Globus pallidus (tissue), 1 donor: ENCODE data around the gene CEP89.
"Not testable (repeated sequence)": the region's sequence is repeated elsewhere in the genome, so short reads cannot be mapped to it uniquely, and the experiment has no call there.

ENCODE experiments used
- DNase-seq: peaks from one replicate; pipeline ENCODE4 v3.0.0-alpha.2; 2015; ENCODE audit warnings: low spot score

The CEP89 gene

DNA sequence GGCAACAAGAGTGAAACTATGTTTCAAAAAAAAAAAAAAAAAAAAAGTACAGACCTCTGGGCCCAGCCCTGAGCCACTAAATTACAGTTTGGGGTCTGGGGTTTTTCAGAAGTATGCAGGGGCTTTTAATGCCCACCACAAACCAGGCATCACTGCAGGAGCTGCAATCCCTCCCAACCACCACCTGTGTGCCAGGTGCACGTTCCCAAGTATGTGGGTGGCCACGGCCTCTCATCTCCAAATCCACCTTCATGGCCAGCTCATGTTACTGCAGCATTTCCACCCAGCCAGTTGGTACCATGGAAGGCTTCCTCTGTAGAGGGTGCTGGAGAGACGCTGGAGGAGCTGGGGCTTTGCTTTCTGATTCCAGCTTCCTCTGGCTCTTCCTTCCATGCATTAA, 26.5 kb downstream of the CEP89 start:
- no peak for DNase-seq

DNA sequence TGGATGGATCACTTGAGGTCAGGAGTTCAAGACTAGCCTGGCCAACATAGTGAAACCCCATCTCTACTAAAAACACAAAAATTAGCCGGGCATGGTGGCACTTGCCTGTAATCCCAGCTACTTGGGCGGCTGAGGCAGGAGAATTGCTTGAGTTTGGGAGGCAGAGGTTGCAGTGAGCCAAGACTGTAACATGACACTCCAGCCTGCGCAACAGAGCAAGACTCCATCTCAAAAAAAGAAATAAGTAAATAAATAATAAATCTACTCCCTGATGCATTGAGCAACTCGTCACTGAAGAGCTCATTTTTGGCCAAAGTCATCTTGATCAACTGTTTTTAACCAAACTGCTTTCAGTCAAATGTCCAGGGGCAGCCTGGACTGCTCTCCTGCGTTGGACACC, 30.5 kb downstream of the CEP89 start:
- not testable (repeated sequence) for DNase-seq

DNA sequence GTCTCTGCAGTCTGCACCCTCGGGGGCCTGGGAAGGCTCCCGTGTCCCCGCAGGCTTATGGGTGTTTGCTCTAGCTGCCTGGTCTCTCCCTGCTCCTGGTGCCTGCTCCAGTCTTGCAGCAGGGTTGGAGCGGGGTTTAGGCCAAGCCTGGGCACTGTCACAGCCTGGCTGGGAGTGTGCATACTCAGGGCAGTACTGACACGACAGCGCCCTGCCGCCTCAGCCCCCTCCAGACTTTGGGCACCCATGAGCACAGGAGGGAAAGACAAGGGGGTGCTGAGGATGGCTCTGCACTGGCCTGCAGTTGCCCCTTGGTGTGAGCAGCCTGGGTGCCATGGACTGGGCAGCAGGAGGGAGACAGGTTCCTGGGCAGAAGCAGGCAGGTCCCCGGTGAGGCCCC, 35.7 kb downstream of the CEP89 start:
- DNase-seq = no peak

DNA sequence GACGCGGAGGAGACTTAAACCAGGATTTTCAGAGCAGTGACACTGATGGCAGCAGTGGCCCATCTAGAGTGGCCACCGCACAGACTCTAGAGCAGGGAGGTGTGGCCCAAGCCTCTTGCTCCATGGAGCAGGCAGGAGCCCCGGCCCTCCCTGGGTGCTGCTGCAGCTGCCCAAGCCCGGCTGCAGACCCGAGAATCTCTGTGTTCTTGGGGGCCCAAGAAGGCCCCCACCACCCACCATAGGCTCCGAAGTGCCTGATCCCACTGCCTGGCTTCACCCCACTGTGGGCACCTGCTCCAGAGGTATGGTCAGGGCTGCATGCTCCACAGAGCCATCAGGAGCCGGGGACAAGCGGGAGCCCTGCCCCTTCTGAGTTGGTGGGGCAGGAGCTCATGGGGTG, 36.1 kb downstream of the CEP89 start:
- no peak for DNase-seq

DNA sequence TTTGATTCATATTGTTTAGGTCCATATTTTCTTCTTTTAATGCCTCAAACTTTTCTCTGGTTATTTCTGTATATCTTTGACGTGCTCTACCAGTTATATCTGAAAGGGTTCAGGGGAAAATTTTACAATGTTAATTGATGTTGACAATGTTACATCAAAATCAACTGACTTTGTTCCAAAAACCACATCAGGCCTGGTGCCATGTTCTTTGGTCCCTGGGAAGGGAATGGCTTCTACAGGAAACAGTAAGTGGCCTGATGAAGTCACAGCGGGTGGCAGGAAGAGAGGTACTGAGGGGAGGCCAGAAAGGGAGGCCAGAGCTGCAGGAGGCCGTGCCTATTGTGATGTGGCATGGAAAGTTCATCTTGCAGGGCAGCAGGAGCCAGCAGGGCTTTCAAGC, 38.2 kb downstream of the CEP89 start:
- no peak for DNase-seq

DNA sequence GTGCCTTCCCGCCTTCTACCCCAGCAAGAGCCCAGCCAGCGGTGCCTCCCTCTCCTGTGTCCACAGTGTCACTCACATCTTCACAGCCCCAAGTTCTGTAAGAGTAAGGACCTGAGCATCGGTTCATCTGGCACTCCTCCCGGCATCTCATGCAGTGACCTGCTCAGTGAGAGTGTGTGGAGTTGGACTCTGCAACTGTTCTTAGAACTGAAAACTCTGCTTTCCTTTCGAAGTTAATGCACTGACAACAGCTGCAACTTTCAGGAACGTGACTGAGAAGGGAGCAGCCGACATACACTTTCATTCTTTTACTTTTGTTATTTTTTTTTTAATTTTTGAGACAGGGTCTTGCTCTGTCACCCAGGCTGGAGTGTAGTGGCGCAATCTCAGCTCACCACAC, 41.2 kb downstream of the CEP89 start:
- DNase-seq = no peak

DNA sequence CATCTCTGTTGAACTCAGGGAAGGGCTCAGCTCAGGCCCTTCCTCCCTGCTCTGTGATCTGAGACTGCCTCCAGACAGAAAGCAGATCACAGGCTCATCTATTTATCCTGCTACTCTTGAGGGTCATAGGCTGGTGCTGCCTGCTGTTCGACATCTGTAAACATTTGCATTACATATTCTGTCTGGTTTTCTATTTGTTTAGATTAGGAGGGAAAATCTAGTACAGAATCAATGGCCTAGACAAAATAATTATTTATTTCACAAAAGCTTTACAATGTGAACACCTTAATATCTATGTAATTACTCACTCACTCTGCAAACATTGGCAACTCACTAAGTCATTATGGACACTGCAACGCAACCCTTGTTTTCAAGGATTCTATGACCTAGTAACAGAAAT, 43.0 kb downstream of the CEP89 start:
- DNase-seq = no peak

DNA sequence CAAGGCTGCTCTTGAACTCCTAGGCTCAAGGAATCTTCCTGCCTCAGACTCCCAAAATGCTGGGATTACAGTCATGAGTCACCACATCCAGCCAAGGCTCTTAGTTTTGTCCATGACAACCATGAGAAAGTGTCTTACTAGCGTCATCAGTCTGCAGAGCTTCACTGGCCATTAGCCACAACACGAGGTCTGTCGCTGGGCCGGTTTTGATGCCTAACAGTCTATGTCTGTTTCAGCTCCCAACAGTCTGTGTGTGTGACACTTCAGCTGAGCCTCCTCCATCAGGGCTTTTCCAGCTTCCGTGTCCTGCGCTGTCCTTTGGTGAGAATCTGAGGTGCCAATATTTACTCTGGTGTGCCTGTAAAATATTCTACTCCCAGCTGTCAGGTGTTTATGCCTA, 47.6 kb downstream of the CEP89 start:
- DNase-seq = no peak

DNA sequence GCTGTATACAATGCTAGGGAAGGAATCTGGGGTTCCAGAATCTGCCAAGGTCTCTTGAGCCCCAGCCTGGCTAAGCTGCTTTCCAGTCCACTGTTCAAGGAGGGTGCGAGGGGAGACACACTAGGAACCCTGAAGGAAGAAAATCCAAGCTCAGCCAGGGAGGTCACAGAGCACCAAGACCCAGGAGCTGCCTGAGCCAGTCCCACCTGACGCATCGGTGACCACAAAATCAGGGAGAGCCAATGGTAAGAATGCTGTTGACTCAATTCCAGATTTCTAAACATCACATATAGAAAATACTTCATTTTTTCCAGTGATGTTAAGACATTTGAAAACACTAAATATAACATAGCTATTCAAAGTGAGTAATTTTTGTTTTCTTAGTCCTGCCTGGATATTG, 50.1 kb downstream of the CEP89 start:
- no peak for DNase-seq

DNA sequence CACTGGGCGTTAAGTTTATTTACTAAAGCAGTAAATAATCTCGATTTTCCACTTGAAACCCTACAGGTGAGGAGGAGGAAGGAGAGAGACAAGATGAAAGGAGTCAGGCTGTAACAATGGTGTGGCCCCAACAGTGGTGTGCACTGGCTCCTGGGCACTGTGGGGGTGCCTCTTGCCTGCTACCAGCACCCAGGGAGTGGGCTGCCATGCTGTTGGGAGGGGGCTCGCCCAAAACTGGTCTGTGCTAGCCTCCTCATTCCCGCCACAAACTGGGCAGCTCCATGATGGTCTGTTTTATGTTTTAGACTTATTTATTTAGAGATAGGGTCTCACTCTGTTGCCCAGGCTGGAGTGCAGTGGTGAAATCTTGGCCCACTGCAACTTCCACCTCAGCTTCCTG, 52.4 kb downstream of the CEP89 start:
- DNase-seq = no peak

DNA sequence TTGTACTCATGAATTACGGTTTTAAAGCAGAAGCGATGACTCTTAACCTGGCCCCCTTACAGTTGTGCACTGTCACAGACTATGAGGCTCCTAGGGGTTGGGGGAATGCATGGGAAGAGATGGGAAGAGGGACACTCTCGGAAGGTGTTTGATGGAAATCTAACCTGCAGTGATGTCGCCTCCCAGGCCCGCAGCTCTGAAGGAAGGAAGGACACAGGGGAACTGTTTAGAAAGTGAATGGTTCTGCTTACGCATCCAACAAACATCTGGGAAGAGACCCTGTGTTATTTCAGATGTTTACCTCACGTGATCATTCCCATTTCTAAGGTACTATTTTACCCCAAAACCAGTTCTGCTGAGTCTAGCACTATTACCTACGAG, 54.2 kb downstream of the CEP89 start:
- no peak for DNase-seq

DNA sequence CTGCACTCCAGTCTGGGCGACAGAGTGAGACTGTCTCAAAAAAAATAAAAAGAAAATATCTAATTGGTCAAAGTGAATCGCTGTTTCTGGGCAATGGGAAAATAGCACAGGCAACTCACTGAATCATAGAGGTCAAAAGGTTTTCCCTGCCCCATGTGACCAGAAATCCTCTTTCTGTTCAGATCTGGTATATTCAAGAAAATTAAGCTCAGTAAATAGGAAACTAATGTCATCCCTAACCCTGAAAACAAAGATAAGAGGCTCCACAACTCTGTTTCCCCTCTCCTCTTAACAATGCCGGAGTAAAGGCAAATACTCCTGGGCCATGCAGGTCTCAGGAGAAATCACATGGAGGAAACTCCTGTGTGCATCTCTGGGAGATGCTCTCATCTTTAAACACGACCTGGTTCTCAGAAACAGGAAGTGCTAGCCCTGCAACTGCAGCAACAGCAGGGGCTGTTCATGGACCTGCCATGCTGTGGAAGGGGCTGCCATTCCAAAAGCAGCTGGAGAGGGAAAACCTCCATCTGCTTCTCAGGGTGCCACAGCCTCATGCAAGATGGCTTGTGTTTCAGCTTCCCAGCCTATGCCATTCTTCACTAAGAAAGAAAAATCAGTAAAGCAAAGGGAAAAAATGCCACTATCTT, 54.7 kb downstream of the CEP89 start:
- DNase-seq = no peak

DNA sequence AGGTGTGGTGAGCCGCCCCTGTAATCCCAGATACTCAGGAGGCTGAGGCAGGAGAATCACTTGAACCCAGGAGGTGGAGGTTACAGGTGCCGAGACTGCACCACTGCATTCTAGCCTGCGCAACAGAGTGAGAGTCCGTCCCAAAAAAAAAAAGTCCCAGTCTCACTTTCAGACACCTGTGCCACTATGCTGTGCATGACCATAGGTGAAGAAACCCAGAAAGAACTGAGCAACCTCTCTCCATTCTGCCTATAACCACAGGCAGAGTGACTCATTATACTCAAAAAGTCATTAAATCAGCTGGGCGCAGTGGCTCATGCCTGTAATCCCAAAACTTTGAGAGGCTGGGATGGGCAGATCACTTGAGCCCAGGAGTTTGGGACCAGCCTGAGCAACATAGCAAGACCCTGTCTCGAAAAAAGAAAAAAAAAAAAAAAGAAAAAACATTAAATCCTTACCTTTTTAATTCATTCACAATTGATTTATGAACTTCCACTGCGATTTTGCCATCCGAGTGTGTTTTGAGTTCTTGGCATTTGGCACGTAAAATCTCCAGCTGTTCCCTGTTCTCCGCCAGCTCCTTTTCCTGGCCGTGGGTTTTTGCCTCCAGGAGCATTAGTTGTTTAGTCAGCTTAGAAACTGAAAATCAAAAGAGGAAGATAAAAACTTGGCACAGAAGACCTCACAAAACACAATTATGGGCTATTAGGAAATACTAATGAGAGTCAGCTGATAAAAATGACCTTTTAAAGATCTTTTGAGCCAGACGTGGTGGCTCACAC, 56.7 kb downstream of the CEP89 start:
- DNase-seq = no peak

DNA sequence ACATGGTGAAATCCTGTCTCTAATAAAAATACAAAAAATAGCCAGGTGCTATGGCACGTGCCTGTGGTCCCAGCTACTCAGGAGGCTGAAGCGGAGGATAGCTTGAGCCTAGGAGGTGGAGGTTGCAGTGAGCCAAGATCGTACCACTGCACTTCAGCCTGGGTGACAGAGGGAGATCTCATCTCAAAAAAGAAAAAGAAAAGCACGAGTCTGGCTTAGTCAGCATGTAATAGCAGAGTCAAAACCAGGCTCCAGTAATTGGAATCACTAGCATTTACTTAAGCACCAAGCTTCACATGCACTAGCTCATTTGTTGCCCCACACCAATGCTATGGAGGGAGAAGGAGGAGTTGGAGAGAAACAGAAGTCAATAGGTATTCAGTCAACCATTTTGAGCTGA, 60.3 kb downstream of the CEP89 start:
- DNase-seq = no peak

DNA sequence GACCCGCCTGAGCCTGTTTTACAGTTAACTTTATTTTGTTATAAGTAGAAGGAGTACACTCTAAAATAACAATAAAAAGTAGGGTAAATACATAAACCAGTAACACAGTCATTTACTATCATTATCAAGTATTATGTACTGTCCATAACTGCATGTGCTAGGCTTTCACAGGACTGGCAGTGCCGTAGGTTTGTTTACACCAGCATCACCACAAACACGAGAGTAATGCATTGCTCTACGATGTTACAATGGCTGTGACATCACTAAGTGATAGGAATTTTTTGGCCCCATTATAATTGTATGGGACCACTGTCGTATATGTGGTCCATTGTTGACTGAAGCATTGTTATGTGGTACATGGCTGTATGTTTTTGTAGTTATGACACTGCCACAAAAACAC, 60.9 kb downstream of the CEP89 start:
- no peak for DNase-seq

DNA sequence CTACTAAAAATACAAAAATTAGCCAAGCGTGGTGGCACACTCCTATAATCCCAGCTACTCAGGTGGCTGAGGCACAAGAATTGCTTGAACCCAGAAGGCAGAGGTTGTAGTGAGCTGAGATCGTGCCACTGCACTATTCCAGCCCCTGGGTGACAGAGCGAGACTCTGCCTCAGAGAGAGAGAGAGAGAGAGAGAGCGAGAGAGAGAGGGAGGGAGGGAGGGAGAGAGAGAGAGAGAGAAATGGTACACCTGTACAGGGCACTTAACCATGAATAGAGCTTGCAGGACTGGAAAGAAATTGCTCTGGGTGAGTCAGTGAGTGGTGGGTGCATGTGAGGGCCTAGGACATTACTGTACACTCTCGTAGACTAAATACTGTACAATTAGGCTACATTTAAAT, 61.7 kb downstream of the CEP89 start:
- DNase-seq = no peak

DNA sequence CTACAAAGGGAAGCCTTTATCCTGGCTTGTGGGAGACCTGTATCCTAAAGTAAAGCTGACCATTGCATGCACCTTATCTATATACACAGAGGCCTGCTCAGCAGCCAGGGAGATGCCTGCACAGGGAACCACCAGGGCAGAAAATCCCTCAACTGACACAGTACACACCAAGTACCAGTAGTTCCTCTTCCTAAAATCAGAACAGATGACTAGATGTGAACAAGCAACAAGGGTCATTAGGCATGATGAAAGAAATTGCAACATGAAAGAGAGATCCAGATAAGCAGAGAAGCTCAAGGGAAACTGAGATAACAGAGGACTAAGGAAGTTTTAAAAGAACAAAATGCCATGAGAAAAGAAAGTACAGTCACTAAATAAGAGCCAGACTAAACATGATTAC, 62.5 kb downstream of the CEP89 start:
- DNase-seq = no peak

DNA sequence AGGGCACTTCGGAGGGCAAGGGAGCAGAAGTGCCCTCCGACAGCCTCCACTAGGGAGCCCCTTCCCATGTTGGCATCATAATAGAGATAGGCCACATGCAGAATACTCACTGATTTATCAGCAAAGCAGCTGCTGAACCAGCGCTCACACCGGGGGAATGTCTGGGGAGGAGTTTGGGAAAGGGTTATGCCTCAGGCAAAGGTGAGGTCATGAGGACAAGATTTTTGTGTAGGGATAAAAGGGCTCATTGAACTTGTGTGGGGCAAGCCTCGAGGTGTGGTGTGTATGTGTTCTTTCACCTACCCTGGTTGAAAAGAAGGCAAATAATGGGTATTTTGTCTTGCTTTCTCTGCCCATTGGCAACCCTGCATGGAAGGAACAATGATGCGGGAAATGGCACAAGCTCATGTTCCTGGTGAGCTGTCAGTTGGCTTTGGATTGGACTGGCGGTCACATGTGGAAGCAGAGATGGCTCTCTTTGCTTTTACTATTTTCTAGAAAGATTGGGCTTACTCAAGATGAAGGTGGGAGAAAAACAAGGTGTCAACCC, 63.0 kb downstream of the CEP89 start:
- DNase-seq = no peak

DNA sequence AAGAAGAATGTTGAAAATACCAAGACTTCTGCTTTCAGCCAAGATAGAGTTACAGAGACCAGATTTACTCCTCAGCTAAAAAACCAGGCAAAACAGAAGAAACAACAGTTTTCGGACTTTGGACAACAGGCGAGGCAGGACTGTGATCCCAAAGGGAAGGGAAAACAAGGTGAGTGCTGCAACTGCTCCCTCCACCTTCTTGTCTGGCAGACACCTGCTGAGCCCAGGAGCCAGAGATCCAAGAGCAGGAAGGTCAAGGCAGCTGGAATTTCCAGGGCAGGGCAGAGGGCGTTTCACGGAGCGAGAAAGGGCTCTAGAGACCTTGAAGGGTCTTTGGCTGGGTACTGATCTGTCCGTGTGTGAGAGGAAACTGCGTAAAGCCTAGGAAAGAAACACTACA, 69.3 kb downstream of the CEP89 start:
- no peak for DNase-seq

DNA sequence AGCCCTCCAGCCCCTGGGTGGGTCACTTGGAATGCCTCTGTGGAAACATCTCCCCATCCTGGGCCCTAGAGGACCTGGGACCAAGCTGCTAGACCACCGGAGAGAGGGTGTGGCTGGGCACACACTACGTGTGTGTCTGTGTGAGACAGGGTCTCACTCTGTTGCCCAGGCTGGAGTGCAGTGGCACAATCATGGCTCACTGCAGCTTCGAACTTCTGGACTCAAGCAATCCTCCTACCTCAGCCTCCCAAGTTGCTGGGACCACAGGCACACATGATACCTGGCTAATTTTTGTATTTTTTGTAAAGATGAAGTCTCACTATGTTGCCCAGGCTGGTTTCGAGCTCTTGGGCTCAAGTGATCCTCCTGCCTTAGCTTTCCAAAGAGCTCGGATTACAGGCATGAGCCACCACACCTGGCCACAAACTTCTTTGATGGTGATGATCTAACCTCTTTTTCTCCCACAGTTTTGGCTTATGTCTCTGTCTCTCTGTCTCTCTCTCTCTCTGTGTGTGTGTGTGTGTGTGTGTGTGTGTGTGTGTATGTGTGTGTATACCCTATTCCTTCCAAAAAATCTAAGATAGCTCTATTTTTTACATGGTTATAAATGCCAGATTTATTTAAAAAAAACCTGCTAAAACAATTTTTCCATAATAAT, 70.1 kb downstream of the CEP89 start:
- DNase-seq = no peak

DNA sequence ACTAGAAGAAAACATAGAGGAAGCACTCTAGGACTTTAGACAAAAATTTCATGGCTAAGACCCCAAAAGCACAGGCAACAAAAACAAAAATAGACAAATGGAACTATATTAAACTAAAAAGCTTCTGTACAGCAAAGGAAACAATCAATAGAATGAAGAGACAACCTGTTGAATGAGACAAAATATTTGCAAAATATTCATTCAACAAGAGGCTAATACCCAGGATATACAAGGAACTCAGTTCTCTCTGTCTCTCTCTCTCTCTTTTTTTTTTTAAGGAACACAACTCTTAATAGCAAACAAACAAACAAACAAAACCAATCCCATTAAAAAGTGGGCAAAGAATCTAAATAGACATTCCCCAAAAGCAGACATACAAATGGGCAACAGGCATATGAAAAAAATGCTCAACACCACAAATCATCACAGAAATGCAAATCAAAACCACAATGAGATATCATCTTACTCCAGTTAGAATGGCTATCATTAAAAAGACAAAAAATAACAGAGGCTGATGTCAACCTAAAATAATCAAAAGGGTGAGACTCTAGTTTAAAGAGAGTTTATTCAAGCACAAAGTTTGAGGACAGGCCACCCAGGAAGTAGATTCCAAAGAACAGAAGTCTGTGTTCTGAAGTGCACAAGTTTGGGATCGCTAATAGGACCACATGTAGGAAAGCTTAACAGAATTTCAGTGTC, 75.1 kb downstream of the CEP89 start:
- DNase-seq = no peak

DNA sequence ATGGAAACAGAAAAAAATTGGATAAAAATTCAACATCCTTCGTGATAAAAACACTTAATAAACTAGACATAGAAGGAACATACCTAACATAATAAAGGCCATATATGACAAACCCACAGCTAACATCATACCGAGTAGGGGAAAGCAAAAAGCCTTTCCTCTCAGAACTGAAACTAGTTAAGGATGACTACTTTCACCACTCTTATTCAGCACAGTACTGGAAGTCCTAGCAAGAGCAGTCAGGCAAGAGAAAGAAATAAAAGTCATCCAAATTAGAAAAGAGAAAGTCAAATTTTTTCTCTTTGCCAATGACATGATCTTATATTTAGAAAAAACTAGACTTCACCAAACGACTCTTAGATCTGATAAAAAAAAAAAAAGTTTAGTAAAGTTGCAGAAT, 76.4 kb downstream of the CEP89 start:
- no peak for DNase-seq

DNA sequence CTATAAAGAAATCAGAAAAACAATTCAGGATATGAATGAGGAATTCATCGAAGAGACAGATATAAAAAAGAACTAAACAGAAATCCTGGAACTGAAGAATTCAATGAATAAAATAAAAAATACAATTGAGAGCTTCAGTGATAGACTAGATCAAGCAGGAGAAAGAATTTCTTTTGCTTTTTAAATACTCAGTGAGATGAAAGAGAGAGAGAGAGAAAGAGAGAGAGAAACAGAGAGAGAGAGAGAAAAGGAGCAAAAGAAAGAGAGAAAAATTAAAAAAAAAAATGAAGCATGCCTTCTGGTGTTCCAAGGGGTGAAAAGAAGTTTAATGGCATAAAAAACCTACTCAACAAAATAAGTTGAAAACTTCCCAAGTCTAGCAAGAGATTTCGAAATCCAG, 80.1 kb downstream of the CEP89 start:
- DNase-seq = no peak
